ENCODE results near the gene RBMS2. TPM values are rescaled to one million over a fixed set of nuclear protein-coding genes. Genes with fewer than 3 reads are reported as not detected.

RBMS2 gene
- total and polyA plus RNA-seq, 10 of the 15 experiments (the other 5 are each of a cell fraction or from before 2014, with no cell fraction given), result 0.56 to 7.1 (median 2.4) TPM

DNA sequence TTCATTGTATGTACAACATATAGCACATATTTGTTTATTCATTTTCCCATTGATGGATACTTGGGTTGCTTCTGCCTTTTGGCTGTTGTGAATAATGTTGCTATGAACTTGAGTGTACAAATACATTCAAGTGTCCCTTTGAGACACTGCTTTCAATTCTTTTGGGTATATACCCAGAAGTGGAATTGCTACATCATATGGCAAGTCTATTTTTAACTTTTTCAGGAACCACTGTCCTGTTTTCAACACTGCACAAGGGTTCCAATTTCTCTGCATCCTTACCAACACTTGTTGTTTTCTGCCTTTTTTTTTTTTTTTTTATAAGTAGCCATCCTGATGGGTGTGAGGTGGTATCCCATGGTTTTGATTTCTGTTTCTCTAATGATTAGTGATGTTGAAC lies 15.9 kb downstream of the RBMS2 start:
- in situ Hi-C loops (cut with MboI), result no loop called here
- no peak overlapping the region for H3K4me2 ChIP-seq (ENCODE audit: control insufficient read depth, insufficient read depth)

More for the DNA sequence above, 15.9 kb downstream of the RBMS2 start:
- no peaks in the 10 kb centered on the region for H3K27me3 ChIP-seq (replicated peaks in 1 of 2; ENCODE audit: control insufficient read depth in 2 of 2, insufficient read depth in 2 of 2, low read length in 1 of 2)
- FAIRE-seq (no peak), ATAC-seq (no peak), DNase-seq (ENCODE audit: low read depth, low spot score) (no peak)
- no peaks in the 10 kb centered on the region for H3K79me2 ChIP-seq (ENCODE audit: control insufficient read depth, insufficient read depth, low read length)
- H3K9ac ChIP-seq (ENCODE audit: control insufficient read depth, insufficient read depth, low read length), result no peak overlapping the region
- no peak overlapping the region for H3K27ac ChIP-seq (ENCODE audit: control insufficient read depth, insufficient read depth)
- intact Hi-C loops (cut with micrococcal nuclease; ENCODE audit: unreplicated experiment), result no loop called here
- H4K20me1 ChIP-seq (ENCODE audit: control insufficient read depth, insufficient read depth), result no peaks in the 10 kb centered on the region
- CTCF ChIA-PET, result no interaction called here
- BruUV-seq (replicated peaks), result no TSS peak
- no peak for TF ChIP-seq POU2F2 (IDR thresholded peaks at IDR 0.05; ENCODE audit: borderline replicate concordance, low read depth, low read length)
- no peak for TF ChIP-seq STAT3 (IDR thresholded peaks at IDR 0.05; ENCODE audit: low read depth, low read length)
- no peak for TF ChIP-seq NFXL1 (IDR thresholded peaks at IDR 0.05; ENCODE audit: borderline replicate concordance)
- TF ChIP-seq, protein P1, sequence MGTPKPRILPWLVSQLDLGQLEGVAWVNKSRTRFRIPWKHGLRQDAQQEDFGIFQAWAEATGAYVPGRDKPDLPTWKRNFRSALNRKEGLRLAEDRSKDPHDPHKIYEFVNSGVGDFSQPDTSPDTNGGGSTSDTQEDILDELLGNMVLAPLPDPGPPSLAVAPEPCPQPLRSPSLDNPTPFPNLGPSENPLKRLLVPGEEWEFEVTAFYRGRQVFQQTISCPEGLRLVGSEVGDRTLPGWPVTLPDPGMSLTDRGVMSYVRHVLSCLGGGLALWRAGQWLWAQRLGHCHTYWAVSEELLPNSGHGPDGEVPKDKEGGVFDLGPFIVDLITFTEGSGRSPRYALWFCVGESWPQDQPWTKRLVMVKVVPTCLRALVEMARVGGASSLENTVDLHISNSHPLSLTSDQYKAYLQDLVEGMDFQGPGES (IDR thresholded peaks at IDR 0.05), result no peak
- no peak for TF ChIP-seq BHLHE40 (IDR thresholded peaks at IDR 0.05; ENCODE audit: borderline replicate concordance in 1 of 2, low read depth in 2 of 2, low read length in 1 of 2)
- no peak for TF ChIP-seq SREBF2 (IDR thresholded peaks at IDR 0.05; ENCODE audit: low read length)
- TF ChIP-seq, protein P2, sequence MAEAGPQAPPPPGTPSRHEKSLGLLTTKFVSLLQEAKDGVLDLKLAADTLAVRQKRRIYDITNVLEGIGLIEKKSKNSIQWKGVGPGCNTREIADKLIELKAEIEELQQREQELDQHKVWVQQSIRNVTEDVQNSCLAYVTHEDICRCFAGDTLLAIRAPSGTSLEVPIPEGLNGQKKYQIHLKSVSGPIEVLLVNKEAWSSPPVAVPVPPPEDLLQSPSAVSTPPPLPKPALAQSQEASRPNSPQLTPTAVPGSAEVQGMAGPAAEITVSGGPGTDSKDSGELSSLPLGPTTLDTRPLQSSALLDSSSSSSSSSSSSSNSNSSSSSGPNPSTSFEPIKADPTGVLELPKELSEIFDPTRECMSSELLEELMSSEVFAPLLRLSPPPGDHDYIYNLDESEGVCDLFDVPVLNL (IDR thresholded peaks at IDR 0.05; ENCODE audit: low read depth, low read length), result no peak
- TF ChIP-seq TBL1XR1 (IDR thresholded peaks at IDR 0.05; ENCODE audit: low read depth, low read length), result no peak
- TF ChIP-seq SREBF1 (IDR thresholded peaks at IDR 0.05; ENCODE audit: low read length), result no peak
- TF ChIP-seq, protein P3, sequence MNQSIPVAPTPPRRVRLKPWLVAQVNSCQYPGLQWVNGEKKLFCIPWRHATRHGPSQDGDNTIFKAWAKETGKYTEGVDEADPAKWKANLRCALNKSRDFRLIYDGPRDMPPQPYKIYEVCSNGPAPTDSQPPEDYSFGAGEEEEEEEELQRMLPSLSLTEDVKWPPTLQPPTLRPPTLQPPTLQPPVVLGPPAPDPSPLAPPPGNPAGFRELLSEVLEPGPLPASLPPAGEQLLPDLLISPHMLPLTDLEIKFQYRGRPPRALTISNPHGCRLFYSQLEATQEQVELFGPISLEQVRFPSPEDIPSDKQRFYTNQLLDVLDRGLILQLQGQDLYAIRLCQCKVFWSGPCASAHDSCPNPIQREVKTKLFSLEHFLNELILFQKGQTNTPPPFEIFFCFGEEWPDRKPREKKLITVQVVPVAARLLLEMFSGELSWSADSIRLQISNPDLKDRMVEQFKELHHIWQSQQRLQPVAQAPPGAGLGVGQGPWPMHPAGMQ (IDR thresholded peaks at IDR 0.05; ENCODE audit: borderline replicate concordance), result no peak
- no peaks in the 10 kb centered on the region for H3K4me1 ChIP-seq (ENCODE audit: control insufficient read depth, insufficient read depth, low read length)
- H3K4me3 ChIP-seq, result no peak overlapping the region
- SMC1A ChIA-PET (ENCODE audit: uncharacterized antibody, unreplicated experiment), result no interaction called here
- no peaks in the 10 kb centered on the region for H3K36me3 ChIP-seq (ENCODE audit: control insufficient read depth in 2 of 2, insufficient read depth in 2 of 2, low read length in 1 of 2)
- POLR2A ChIA-PET, result interaction anchor here (0.7 kb wide), 1 partner anchor 20 kb away, joined by 5 read pairs; no protein-coding TSS in a partner anchor
- H3K9me3 ChIP-seq (replicated peaks; ENCODE audit: control insufficient read depth, insufficient read depth, low read length), result no peaks in the 10 kb centered on the region
- H2AFZ ChIP-seq (ENCODE audit: control insufficient read depth, low read depth, low read length), result no peak overlapping the region
- RAD21 ChIA-PET (ENCODE audit: unreplicated experiment), result no interaction called here
